ENCODE results near the gene SH3BGRL3. TPM values are rescaled to one million over a fixed set of nuclear protein-coding genes. Genes with fewer than 3 reads are reported as not detected.
A peak's percentile ranks its signal among the peaks of the same experiment; 100 is the strongest.
"Not testable (repeated sequence)": the region's sequence is repeated elsewhere in the genome, so short reads cannot be mapped to it uniquely, and the experiment has no call there.

Gene SH3BGRL3
- total RNA-seq, 4 donors from 2014 or later, result 76.9 to 163 (median 106) TPM

DNA sequence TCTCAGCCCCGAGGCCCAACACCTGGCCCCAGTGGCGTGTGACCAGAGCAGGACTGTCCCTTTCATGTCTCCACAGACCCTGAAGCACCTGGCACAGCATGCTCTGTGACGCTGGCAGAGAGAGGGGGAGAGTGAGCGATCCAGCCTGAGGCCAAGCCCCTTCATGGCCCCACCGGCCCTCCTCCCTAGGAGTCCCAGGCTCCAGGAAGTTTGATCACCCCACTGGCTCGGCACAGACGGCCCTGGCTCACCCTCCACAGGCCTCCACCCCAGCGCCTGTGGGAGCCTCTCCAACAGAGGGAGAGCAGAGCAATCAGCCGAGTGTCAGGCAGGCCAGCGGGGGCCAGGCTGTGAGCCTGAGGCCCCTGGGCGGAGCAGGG is 11.0 kb downstream of the SH3BGRL3 start:
- TF ChIP-seq POLR2A (IDR thresholded peaks at IDR 0.05), result no peak
- TF ChIP-seq, protein P1, sequence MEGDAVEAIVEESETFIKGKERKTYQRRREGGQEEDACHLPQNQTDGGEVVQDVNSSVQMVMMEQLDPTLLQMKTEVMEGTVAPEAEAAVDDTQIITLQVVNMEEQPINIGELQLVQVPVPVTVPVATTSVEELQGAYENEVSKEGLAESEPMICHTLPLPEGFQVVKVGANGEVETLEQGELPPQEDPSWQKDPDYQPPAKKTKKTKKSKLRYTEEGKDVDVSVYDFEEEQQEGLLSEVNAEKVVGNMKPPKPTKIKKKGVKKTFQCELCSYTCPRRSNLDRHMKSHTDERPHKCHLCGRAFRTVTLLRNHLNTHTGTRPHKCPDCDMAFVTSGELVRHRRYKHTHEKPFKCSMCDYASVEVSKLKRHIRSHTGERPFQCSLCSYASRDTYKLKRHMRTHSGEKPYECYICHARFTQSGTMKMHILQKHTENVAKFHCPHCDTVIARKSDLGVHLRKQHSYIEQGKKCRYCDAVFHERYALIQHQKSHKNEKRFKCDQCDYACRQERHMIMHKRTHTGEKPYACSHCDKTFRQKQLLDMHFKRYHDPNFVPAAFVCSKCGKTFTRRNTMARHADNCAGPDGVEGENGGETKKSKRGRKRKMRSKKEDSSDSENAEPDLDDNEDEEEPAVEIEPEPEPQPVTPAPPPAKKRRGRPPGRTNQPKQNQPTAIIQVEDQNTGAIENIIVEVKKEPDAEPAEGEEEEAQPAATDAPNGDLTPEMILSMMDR (IDR thresholded peaks at IDR 0.05), result no peak
- no peak overlapping the region for H3K4me3 ChIP-seq
- intact Hi-C loops (cut with DNase I), result no loop called here
- H3K36me3 ChIP-seq, result peaks cover 0 to 2% (median 0%) of the 10 kb centered on the region in 3 donors
- H3K9me3 ChIP-seq, result no peaks in the 10 kb centered on the region
- DNase-seq, result no peak
- H3K27ac ChIP-seq, result peak overlapping the region; percentile 41 to 100 (median 67)
- peaks cover 15 to 62% (median 18%) of the 10 kb centered on the region in 3 donors for H3K4me1 ChIP-seq
- 72 to 89% methylated on average over 5 to 9 of the region's 11 CpGs for WGBS, 2 donors
- no peaks in the 10 kb centered on the region for H3K27me3 ChIP-seq

DNA sequence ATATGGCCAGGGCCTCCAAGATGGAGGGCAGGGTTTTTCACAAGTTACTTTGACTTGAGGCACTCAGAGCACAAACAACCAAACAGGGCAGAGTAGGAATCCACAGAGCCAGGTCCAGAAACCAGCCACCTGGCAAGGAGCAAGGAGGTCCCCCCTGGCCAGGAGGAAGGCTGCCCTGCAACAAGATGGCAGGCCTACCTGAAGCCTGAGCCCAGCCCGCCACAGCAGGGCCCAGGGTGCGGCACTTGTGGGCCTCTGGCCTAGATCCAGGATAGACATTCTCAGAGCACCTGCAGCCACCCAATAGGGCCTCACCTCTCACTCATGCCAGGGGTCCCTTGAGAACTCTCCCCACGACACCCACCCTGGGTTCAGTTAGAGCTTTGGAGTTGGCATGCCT is 11.5 kb downstream of the SH3BGRL3 start:
- Histone ChIP-seq H3K27ac (peak overlapping the region in 3 of 4 donors; percentile 27 to 50 (median 37)), H3K4me1 (peaks cover 15 to 56% (median 18%) of the 10 kb centered on the region in 3 donors), H3K4me3 (no peak overlapping the region), H3K27me3 (no peaks in the 10 kb centered on the region), H3K36me3 (peaks cover 0 to 8% (median 0%) of the 10 kb centered on the region in 3 donors), H3K9me3 (no peaks in the 10 kb centered on the region)
- WGBS, 2 donors, result 78 to 91% methylated on average over 1 of the region's 3 CpGs
- intact Hi-C loops (cut with DNase I), result no loop called here
- no peak for DNase-seq
- TF ChIP-seq, protein P1 (IDR thresholded peaks at IDR 0.05), result no peak
- no peak for TF ChIP-seq POLR2A (IDR thresholded peaks at IDR 0.05)

DNA sequence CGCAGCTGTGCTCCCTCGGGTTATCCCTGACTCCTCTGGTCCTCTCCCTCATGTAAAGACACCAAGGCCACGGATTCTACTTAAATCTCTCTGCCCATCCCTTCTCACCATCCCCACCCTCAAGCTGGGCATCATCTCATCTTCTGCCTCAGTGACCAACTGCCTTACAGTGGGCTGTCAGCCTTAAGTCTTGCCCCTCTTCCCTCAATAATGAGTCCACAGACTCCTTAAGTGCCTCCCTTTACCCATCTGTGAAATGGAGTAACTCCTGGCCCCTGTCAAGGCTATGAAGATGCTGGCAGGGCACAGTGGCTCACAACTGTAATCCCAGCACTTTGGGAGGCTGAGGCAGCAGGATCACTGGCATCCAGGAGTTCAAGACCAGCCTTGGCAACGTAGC is 12.1 kb downstream of the SH3BGRL3 start:
- no peak overlapping the region for H3K4me3 ChIP-seq
- H3K36me3 ChIP-seq, result peaks cover 0 to 13% (median 0%) of the 10 kb centered on the region in 3 donors
- DNase-seq, result no peak
- peak overlapping the region in 2 of 4 donors; percentile 27 to 37 for H3K27ac ChIP-seq
- no peak for TF ChIP-seq POLR2A (IDR thresholded peaks at IDR 0.05)
- TF ChIP-seq, protein P1 (IDR thresholded peaks at IDR 0.05), result no peak
- H3K4me1 ChIP-seq, result peaks cover 15 to 51% (median 18%) of the 10 kb centered on the region in 3 donors
- WGBS, 2 donors, result 87 to 91% methylated on average over 3 to 4 of the region's 4 CpGs
- intact Hi-C loops (cut with DNase I), result no loop called here
- H3K27me3 ChIP-seq, result no peaks in the 10 kb centered on the region
- H3K9me3 ChIP-seq, result no peaks in the 10 kb centered on the region

DNA sequence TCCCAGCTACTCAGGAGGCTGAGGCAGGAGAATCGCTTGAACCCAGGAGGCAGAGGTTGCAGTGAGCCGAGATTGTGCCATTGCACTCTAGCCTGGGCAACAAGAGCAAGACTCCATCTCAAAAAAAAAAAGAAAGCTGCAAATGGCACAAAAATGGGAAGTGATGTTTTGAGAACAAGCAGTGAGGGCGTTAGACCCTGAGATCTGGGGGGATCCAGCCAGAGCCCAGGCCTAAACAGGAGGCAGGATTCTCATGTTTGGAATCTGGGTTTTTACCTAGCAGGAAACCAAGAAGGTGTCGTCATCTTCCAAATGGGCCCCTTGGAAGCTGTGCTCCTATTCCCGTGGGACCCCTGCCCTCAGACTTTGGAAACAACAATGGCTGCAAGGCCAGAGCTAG is 12.8 kb downstream of the SH3BGRL3 start:
- intact Hi-C loops (cut with DNase I); H3K27ac ChIP-seq; H3K9me3 ChIP-seq; DNase-seq; H3K27me3 ChIP-seq; H3K4me3 ChIP-seq: not testable (repeated sequence)
- Histone ChIP-seq H3K4me1 (peaks cover 15 to 43% (median 18%) of the 10 kb centered on the region in 3 donors), H3K36me3 (peaks cover 0 to 17% (median 0%) of the 10 kb centered on the region in 3 donors)
- 77 to 92% methylated on average over 4 of the region's 5 CpGs for WGBS, 2 donors

DNA sequence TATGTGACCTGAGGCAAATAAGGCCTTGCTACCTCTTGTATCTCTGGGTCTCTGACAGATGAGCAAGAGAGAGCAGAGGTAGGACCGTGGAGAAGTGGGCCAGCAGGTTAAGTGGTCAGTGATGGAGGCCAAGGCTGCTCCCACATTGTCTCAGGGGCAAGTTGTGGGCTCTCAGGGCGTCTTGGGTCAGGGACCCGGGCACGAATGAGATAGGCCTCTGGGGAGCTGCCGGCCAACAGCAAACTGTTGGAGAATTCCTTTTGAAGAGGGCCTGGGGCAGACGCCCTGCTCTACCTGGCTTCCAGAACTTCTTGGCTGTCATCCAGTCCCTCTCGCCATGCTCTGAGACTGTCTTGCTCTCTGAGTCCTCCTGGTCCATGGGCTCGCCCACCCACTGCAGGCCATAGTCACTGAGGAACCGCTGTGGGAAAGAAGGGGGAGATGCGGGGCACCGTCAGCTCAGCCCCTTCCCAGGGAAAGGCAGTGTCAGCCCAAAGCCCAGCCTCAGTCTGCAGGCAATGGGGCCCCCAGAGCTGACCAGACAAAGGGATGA is 14.1 kb downstream of the SH3BGRL3 start:
- H3K4me1 ChIP-seq, result peaks cover 5 to 42% (median 11%) of the 10 kb centered on the region in 3 donors
- DNase-seq, result no peak
- no peak overlapping the region for H3K27ac ChIP-seq
- TF ChIP-seq, protein P1 (IDR thresholded peaks at IDR 0.05), result no peak
- no peak for TF ChIP-seq POLR2A (IDR thresholded peaks at IDR 0.05)
- no peaks in the 10 kb centered on the region for H3K9me3 ChIP-seq
- intact Hi-C loops (cut with DNase I), result no loop called here
- WGBS, 2 donors, result 82 to 96% methylated on average over 5 to 6 of the region's 11 CpGs
- no peaks in the 10 kb centered on the region for H3K27me3 ChIP-seq
- H3K36me3 ChIP-seq, result peaks cover 0 to 17% (median 0%) of the 10 kb centered on the region in 3 donors
- H3K4me3 ChIP-seq, result no peak overlapping the region

All from esophagus squamous epithelium (tissue), 5 donors.